Adrenal gland (tissue), 5 donors: ENCODE results near the gene SUMO2.

Experiments used
- CTCF ChIP-seq, 6 experiments: fragments of 450-650 bp in 4 of 6; fragments of 200-600 bp in 2 of 6; sonication (generic) in 1 of 6; IDR thresholded peaks; 1 replicate in 5 of 6; 2 replicates in 1 of 6; pipeline versions ENCODE4 v1.5.1 to v1.8.0; 2016 to 2021; ENCODE audit warnings: antibody characterized with exemption in 6 of 6, mild to moderate bottlenecking in 2 of 6, moderate library complexity in 1 of 6
- POLR2A ChIP-seq, 2 donors: fragments of 450-650 bp; IDR thresholded peaks; one replicate each; pipeline ENCODE4 v1.6.1; 2017; ENCODE audit warnings: antibody characterized with exemption in 2 of 2, mild to moderate bottlenecking in 2 of 2, moderate library complexity in 1 of 2
- donor health status: DM: no; HTN: no; CAD: no.

GRCh38 chr17:75227729-75228128 lies 45.0 kb upstream of the SUMO2 start:
- TF ChIP-seq CTCF (IDR thresholded peaks at IDR 0.05), result no peak
- no peak for TF ChIP-seq POLR2A (IDR thresholded peaks at IDR 0.05)
